GM18951 (cell line): Measurements from ENCODE around the gene RELCH.

Experiments
- POLR2A ChIP-seq: IDR thresholded peaks from 4 replicates; pipeline ENCODE4 v1.6.1; 2011; ENCODE audit warnings: mild to moderate bottlenecking; ENCODE audit not compliant: insufficient read length, insufficient read depth; ENCODE audit errors: extremely low read depth
- in situ Hi-C: fragments of 300-500 bp; cut with MboI; formaldehyde crosslinking; loops from one replicate; pipeline ENCODE4 v1.12.0; 2022; ENCODE audit warnings: low sequenced_read_pairs, mixed read lengths, inconsistent platforms; ENCODE audit not compliant: unreplicated experiment

The RELCH gene

GRCh38 chr18:62348474-62348873, 161.4 kb downstream of the RELCH start:
- no peak for TF ChIP-seq POLR2A
- in situ Hi-C loops: no loop called here

- TF ChIP-seq POLR2A: no peak
- in situ Hi-C loops: no loop called here
Measured at GRCh38 chr18:62353170-62353569, 166.1 kb downstream of the RELCH start.

- in situ Hi-C loops: no loop called here
- no peak for TF ChIP-seq POLR2A
Measured at GRCh38 chr18:62354151-62354550, 167.1 kb downstream of the RELCH start.

GRCh38 chr18:62357079-62357719, 170.1 kb downstream of the RELCH start:
- in situ Hi-C loops: no loop called here
- TF ChIP-seq POLR2A: no peak
